GM19023 (cell line): ENCODE data around the gene STRA6.

Experiments used
- ATAC-seq: cut with Tn5 transposase; IDR thresholded peaks from one replicate; pipeline ENCODE4 v1.9.1; 2021; ENCODE audit warnings: mild to moderate bottlenecking, moderate library complexity; ENCODE audit not compliant: unreplicated experiment

STRA6 gene

DNA sequence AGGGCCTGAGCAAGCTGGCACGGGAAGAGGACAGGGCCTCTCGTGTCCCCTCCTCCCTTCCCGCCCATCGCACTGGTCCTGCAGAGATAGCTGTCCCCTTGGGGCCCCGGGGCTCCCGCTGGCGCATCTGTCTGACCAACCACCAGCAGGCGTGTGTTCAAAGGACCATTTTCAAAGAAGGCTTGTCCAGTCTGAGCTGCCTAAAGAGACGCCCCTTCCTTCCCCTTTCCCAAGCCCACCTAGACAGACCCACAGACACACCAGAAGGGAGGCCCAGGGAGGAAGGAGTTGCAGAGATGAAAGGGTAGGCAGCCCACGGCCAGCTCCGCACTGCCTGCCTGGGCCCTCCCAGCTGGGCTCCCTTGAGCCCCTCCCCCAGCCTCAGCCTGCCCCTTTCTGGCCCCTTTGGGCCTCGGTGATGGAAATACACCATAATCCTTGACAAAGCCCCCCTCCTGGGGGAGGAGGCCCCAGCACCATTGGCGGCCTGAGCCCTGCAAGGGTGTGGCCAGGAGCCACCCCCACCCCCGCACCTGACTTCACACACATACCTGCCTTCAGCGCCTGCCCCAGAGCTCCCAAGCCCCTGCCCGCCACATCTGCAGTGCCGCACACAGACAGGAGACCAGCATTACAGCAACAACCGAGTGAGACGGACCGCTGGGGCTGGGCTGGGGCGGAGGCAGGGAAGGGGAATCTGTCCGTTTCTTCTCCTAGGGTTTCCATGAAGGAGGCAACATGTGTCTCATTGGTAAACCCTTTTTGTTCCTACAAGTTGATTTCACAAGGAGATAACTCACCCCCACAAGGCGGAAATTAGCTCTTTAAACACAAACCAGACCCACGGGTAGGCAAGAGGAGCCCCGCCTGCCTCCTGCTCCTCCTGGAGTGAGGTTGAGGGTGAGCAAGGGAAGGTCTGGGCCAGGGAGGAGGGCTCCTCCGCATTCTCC is at the start of gene STRA6:
Gene STRA6 (minus strand): TSS at position 336 of the 950 bp plus-strand sequence. CDS start 520 bp downstream, outside the sequence.
- no peak for ATAC-seq

- ATAC-seq, result no peak
Measured at GRCh38 chr15:74252291-74252690, 49.7 kb upstream of the STRA6 start.

DNA sequence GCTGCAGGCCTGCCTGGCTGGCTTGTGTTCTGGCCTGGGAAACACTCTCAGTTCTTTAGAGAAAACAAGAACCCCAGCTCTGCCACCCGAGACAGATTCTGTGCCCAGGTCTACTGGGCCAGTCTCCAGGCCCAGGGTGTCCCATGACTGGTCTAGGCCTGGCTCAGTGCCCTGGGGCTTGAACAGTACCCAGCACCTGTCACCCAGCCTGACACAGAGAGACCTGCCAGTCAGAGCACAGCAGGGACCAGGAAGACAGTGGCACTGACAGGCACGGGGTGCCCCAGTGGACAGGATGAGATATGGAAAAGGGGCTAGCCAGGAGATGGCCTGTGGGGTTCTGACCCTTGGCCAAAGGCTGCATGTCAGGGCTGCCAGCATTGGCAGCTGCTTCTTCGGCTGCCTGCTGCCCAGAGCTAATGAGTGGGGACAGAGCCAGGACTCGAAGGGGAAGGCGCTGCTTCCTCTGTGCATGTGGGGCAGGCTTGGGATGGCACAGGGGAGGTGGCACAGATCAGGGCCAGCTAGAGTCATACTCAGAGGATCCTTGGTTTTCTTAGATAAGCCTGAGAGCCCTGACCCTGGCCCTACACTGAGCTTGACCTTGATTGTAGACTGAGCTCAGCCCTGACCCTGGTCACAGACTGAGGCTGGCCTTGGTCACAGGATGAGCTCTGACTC is 48.7 kb upstream of the STRA6 start:
- ATAC-seq, result no peak

GRCh38 chr15:74250266-74250665 is 47.7 kb upstream of the STRA6 start:
- no peak for ATAC-seq

DNA sequence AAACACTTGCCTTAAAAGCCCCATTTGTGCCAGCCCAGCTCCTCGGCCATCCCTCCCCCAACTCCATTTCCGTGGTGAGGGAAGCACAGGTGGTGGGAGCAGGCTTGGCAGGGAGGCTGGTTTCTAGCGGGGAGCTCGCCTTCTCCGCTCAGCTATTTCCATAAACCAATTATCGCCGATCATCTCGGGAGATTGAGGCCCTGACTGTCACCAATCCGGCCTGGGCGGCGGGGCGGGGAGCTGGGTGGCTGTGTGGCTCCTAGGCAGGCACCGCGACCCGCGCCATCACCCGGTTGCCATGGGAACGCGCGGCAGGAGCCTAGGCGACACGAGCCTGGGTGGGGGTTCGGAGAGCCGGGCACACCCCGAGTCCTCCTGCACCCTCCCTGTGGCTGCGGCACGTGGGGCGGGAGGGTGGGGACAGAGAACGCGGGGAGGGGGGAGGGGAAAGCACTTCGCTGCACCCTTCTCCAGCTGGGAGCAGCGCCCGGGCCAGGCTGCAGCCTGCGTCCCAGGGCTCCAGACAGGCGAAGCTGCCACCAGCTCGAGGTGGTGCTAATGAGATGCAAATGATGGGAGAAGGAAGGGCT is 42.9 kb upstream of the STRA6 start:
- no peak for ATAC-seq

DNA sequence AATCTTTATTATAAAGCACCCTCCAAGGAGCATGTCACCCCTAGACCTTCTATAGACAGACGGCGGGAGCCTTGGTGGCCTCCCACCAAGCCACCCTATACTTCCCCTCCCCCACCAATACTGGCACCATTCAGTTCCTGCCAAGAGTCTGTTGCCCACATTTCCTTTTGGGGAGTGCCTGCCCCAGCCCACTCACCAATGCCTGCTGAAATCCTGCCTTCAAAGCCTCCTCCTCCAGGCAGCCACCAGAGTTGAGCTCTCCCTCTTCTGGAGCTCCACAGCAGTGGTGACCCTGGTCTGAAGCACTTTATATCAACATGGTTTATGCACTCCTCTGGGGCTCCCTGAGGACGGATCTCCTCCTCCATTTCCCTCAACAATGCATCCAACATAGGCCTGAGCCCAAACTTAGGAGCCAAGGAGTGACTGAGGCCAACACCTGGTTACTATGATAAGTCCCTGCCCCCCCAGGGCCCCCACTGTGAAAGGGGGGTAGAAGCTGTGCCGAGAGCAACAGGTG is 42.3 kb upstream of the STRA6 start:
- no peak for ATAC-seq

DNA sequence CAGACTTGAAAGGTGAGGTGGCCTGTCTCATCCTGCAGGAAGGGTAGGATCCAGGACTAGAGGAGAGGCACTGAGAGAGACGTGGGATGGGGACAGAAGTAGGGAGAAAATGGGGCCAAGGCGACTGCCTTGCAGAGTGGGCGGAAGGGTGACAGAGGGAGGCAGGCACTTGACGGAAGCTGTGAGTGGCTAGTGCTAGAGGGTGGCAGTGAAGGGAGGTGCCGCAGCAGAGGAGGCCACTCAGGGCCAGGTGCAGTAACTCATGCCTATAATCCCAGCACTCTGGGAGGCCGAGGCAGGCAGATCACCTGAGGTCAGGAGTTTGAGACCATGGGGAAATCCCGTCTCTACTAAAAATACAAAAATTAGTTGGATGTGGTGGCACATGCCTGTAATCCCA is 40.8 kb upstream of the STRA6 start:
- no peak for ATAC-seq

- ATAC-seq, result no peak
Measured at GRCh38 chr15:74242441-74243185, 40.0 kb upstream of the STRA6 start.

GRCh38 chr15:74240897-74241614 is 38.5 kb upstream of the STRA6 start:
- ATAC-seq, result no peak

- ATAC-seq, result no peak
Measured at GRCh38 chr15:74240002-74240568, 37.5 kb upstream of the STRA6 start.

DNA sequence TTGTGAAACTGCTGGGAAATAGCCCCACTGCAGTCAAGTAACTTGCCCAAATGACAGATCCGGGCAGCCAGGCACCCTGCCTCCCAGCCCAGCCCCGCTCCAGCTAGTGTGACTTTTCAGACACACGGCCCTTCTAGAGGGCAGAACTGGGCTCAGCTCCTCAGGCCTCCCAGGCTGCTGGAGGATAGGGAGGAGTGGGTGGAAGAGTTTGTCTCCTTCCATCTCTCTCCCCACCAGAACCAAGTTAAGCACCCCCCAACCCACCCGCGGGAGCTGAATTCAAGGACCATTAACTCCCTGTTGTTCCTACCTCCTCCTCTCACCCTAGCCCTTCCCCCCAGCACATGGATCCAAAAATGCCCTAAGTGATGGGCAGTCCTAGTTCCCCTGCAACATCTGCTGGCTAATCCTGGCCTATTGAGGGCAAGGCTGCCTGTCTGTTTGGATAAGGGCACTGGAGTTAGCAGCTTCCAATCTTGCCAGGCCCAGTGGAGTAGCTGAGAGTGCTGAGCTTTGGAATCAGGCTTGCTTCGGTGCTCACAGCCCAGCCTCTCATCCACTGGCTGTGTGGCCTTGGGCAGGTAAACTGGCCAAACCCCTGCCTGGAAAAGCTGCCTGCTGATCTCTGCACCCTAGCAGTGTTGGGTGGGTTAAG is 36.6 kb upstream of the STRA6 start:
- ATAC-seq, result no peak

DNA sequence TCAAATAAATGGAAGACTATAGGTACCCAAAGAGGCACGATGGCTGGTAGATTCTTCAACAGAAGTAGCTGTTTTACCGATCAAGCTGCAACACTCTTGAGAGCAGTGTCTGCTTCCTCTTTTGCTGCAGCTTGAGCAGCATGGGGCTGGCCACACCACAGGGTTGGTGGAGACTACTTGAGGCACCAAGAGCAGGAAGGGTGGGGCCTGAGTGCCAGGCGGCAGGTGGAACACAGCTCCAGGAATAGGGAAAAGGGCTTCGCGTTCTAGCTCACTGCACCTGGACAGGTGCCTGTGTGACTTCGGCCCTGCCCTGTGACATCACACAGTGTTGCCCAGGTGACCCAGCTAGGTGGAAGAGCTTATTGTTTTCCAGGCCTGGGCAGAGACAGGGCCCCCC is 33.4 kb upstream of the STRA6 start, which contains the start of gene CCDC33:
Gene CCDC33 (plus strand): TSS at position 365 of the 400 bp plus-strand sequence. CDS start 394 bp downstream, outside the sequence.
- no peak for ATAC-seq

- ATAC-seq, result no peak
Measured at GRCh38 chr15:74234598-74234875, 31.9 kb upstream of the STRA6 start.

DNA sequence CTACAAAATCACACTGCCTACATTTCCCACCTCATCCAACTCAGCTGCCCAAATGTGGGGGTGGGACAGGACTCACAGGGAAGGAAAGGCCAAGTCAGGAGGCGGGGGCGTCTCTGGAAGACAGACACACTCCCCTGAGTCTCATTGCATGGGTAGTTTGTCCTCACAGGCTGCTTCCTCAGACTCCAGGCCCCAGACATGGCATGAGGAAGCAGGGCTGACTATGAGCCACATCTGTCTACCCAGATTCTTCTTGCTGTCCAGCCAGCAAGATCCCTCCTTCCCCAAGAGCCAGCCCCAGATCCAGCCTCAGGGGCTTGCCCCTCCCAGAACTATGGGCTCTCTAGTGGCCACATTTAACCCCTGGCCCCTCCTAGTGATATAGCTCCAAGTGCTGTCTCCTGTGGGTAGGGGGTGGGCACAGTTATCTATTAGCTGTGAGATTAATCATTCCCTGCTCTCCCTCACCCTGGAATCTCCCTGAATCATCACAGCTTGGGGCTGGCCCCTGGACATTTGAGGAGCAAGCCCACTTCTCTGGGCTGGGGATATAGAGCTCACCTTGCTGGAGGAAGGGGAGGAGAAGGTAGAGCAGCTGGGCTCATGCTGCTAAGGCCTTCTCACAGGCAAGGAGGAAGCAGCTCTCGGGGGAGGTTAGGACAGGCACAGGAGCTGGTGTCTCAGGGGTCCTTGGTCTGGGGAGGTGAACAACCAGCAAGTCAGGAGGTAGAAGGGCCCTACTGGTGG is 31.4 kb upstream of the STRA6 start:
- no peak for ATAC-seq

GRCh38 chr15:74233373-74233772 is 30.8 kb upstream of the STRA6 start:
- no peak for ATAC-seq

DNA sequence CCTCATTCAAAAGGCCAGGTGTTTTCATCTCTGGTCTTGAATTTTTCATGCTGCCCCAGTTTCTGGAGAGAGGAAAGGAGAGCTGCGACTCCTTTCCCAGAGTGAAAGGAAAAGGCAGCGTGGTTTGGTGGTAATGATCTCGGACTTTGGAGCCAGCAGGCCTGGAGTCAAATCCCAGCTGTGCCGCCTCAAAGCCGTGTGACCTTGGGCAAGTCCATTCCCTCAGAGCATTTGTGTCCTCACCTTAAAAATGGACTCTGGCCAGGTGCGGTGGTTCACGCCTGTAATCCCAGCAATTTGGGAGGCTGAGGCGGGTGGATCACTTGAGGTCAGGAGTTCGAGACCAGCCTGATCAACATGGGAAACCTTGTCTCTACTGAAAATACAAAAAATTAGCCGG is 28.9 kb upstream of the STRA6 start:
- no peak for ATAC-seq

DNA sequence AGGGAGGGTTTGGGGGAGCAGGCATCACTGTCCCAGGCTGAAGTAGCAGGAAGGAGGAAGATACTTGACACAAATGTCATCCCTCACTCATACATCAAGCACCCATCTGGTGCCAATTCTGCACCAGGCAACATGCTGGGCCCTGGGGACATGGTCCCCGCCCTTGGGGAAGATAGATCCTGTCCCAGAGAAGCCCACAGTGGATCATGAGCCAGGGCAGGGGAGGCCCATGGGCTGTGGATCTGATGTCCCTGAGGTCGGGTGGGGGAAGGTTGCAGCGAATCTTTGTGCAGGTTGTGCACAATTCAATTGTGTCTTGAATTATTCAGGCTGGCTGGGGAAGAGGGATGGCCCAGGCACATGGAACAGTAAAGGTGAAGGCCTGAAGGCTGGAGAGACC is 27.1 kb upstream of the STRA6 start:
- ATAC-seq, result no peak

- no peak for ATAC-seq
Measured at GRCh38 chr15:74228723-74229081, 26.1 kb upstream of the STRA6 start.
